HL-60 (cell line): ENCODE data around the gene CHST3.

Source experiments
- DNase-seq, 2 experiments: peaks; one replicate each; pipeline ENCODE4 v3.0.0-alpha.2; 2010 to 2020; ENCODE audit warnings: low read depth in 1 of 2, low spot score in 1 of 2
- H3K27ac ChIP-seq: fragments of 250-450 bp; sonication (Bioruptor Pico); replicated peaks from 2 replicates; pipeline ENCODE4 v1.5.1; 2020; ENCODE audit warnings: mild to moderate bottlenecking, moderate library complexity
- H3K27me3 ChIP-seq: fragments of 250-450 bp; sonication (Bioruptor Pico); 2 replicates; pipeline ENCODE4 v1.5.1; 2021; ENCODE audit warnings: mild to moderate bottlenecking, moderate library complexity; ENCODE audit not compliant: insufficient read depth, poor library complexity, severe bottlenecking
- H3K4me3 ChIP-seq: replicated peaks from 2 replicates; pipeline ENCODE4 v1.5.1; 2011; ENCODE audit warnings: mild to moderate bottlenecking, control low read depth, low read length; ENCODE audit not compliant: insufficient read depth
- CTCF ChIP-seq: IDR thresholded peaks from one replicate; pipeline ENCODE4 v1.5.1; 2011; ENCODE audit warnings: low read length, control low read depth, inconsistent platforms; ENCODE audit not compliant: insufficient read depth
- GABPA ChIP-seq: IDR thresholded peaks from 2 replicates; pipeline ENCODE4 v1.6.1; 2012; ENCODE audit warnings: low read depth
- POLR2AphosphoS5 ChIP-seq: IDR thresholded peaks from 2 replicates; pipeline ENCODE4 v1.6.1; 2012; ENCODE audit warnings: low read depth
- REST ChIP-seq: IDR thresholded peaks from 2 replicates; pipeline ENCODE4 v1.6.1; 2012; ENCODE audit warnings: low read depth; ENCODE audit not compliant: insufficient replicate concordance
- SPI1 ChIP-seq: IDR thresholded peaks from 2 replicates; pipeline ENCODE4 v1.6.1; 2012; ENCODE audit warnings: low read depth, mild to moderate bottlenecking, borderline replicate concordance

Gene CHST3

GRCh38 chr10:71945819-71946474 lies 18.2 kb upstream of the CHST3 start:
- H3K27ac ChIP-seq = no peak overlapping the region
- no peak for TF ChIP-seq REST
- TF ChIP-seq GABPA = no peak
- no peak for TF ChIP-seq POLR2AphosphoS5
- TF ChIP-seq SPI1 = no peak
- no peaks in the 10 kb centered on the region for H3K27me3 ChIP-seq
- no peak for DNase-seq
- H3K4me3 ChIP-seq = no peak overlapping the region

DNA sequence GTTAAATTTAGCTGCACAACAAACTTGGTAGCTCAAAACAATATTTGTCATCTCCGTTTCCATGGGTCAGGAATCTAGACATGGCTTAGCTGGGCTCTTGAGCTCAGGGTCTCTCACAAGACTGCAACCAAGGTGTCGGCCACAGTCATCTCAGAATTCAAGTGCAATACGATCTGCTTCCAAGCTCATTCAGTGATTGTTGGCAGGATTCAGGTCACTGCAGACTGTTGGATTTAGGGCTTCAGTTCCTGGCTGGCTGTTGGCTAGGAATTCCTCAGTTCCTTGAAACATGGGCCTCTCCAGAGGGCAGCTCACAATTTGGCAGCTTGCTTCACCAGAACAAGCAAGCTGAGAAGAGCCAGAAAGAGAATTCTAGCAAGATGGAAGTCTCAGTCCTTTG lies 17.5 kb upstream of the CHST3 start:
- H3K4me3 ChIP-seq = no peak overlapping the region
- H3K27ac ChIP-seq = no peak overlapping the region
- TF ChIP-seq SPI1 (no peak), GABPA (no peak), POLR2AphosphoS5 (no peak), CTCF (no peak), REST (no peak)
- DNase-seq = no peak
- no peaks in the 10 kb centered on the region for H3K27me3 ChIP-seq

DNA sequence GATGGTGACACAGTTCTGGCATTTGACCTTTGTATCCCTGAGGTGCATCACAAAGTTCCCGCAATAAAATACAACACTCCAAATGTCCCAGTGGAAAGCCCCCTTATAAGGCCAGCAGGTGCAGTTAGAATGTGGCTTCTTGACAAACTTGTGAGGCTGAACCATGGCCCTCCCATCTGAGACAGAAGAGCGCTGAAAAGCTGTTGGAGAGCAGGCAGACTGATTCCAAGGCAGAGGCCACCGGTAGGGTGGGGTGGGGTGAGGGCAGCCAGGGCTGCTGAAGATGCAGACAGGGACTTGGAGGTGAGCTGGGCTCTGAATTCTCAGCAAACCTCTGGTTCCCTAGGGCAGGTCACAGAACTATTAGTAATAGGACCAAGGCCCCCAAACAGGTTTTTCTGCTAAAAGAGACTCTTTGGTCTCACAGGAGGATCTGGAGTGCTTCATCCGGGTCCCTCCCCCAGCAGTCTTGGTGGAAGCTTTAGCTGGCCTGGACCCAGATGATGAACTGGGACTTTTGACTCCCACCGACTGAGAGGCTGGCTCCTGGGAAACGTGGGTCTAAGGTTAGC lies 15.6 kb upstream of the CHST3 start:
- TF ChIP-seq CTCF = no peak
- TF ChIP-seq REST = no peak
- no peak for TF ChIP-seq SPI1
- TF ChIP-seq POLR2AphosphoS5 = no peak
- TF ChIP-seq GABPA = no peak
- no peak for DNase-seq
- Histone ChIP-seq H3K27me3 (no peaks in the 10 kb centered on the region), H3K4me3 (no peak overlapping the region), H3K27ac (no peak overlapping the region)
